ENCODE data around the gene PALD1.

GRCh38 chr10:70432101-70432500 lies 46.5 kb upstream of the PALD1 start:
- TF ChIP-seq, protein P1, sequence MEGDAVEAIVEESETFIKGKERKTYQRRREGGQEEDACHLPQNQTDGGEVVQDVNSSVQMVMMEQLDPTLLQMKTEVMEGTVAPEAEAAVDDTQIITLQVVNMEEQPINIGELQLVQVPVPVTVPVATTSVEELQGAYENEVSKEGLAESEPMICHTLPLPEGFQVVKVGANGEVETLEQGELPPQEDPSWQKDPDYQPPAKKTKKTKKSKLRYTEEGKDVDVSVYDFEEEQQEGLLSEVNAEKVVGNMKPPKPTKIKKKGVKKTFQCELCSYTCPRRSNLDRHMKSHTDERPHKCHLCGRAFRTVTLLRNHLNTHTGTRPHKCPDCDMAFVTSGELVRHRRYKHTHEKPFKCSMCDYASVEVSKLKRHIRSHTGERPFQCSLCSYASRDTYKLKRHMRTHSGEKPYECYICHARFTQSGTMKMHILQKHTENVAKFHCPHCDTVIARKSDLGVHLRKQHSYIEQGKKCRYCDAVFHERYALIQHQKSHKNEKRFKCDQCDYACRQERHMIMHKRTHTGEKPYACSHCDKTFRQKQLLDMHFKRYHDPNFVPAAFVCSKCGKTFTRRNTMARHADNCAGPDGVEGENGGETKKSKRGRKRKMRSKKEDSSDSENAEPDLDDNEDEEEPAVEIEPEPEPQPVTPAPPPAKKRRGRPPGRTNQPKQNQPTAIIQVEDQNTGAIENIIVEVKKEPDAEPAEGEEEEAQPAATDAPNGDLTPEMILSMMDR (IDR thresholded peaks at IDR 0.05), result no peak
- TF ChIP-seq POLR2A (IDR thresholded peaks at IDR 0.05), result no peak
